ENCODE measurements around the gene HOXA9. TPM values are rescaled to one million over a fixed set of nuclear protein-coding genes. Genes with fewer than 3 reads are reported as not detected.

HOXA9 gene
- total RNA-seq, 1 experiment from 2014 or later = not detected

DNA sequence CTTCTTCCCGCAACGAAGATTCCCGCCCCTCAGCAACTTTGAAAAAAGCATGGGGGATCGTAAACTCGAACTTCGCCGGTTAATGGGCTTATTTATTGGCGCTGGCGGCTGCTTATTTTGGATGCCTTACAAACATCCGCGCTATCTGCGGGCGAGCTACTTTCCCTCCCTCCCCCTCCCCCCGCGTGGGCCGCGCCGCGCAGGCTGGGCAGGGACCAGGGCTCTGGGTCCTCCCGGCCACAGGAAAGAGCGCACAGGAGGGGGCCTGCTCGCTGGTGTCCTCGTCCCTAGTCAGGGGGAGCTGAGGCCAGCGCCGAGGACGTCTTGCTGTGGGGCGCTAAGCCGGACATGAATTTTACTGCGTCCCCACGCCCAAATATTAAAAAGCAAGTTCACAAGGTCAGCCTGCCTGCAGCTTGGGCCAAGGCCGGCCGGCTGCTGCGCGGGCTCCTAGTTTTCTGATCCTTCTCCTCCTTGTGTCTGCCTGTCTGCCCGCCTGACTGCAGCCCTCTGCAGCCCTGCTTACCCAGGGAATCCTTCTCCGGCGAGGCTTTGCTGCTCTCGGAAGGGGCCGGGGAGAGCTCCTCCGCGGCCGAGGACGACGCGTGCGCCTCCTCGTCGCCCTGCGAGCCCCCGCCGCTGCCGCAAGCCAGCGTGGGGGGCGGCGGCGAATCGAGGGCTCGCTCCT is 7.6 kb upstream of the HOXA9 start:
- in situ Hi-C loops (cut with HindIII; ENCODE audit: low pct_unique_long_range_greater_than_20kb, low sequenced_read_pairs) = no loop called here
- no peak for DNase-seq (ENCODE audit: low read depth, low spot score)

GRCh38 chr7:27172315-27172774 is 7.0 kb upstream of the HOXA9 start:
- in situ Hi-C loops (cut with HindIII; ENCODE audit: low pct_unique_long_range_greater_than_20kb, low sequenced_read_pairs) = no loop called here
- no peak for DNase-seq (ENCODE audit: low read depth, low spot score)

DNA sequence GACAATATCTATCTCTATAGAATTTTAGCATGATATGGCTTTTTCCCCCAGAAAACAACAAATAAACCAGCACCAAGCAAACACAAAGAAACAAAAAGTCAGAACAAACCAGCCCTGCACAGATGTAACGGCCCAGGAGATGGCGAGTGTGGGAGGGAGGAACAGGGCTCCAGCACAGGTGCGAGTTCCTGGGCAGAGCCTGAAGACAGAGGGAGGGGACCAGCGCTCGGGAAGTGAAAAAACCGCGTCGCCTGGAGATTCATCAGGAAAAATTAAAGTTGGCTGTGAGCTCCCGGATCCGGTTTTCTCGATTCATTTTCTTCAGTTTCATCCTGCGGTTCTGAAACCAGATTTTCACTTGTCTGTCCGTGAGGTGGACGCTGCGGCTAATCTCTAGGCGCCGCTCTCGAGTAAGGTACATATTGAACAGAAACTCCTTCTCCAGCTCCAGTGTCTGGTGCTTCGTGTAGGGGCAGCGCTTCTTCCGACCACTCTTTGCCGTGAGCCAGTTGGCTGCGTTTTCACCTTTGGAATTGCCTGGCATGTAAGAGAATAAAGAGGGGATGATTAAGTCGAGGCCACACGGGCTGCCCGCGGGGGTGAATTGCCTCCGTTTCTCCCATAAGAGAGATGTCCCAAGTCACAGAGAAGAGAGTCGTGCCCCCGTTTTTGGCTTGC is 6.4 kb upstream of the HOXA9 start:
- in situ Hi-C loops (cut with HindIII; ENCODE audit: low pct_unique_long_range_greater_than_20kb, low sequenced_read_pairs) = no loop called here
- DNase-seq (ENCODE audit: low read depth, low spot score) = no peak

DNA sequence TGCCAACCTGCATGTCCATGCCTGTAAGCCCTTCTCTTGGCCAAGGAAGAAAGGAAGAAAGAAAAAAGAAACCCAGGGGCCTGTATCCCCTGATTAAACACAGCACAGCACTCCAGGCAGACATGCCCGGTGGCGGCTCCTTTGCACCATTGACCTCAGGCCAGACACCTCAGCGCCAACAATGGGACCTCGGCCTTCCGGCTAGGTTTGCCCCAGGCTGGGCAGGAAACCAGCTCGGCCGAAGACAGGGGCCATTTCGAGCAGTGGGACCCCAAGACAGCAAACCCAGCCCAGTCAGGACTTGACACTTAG is 5.9 kb upstream of the HOXA9 start:
- in situ Hi-C loops (cut with HindIII; ENCODE audit: low pct_unique_long_range_greater_than_20kb, low sequenced_read_pairs) = no loop called here

GRCh38 chr7:27170426-27171324 is 5.3 kb upstream of the HOXA9 start:
- DNase-seq (ENCODE audit: low read depth, low spot score) = no peak
- in situ Hi-C loops (cut with HindIII; ENCODE audit: low pct_unique_long_range_greater_than_20kb, low sequenced_read_pairs) = no loop called here

More for the DNA sequence above, 5.9 kb upstream of the HOXA9 start:
- DNase-seq (ENCODE audit: low read depth, low spot score) = no peak

- in situ Hi-C loops (cut with HindIII; ENCODE audit: low pct_unique_long_range_greater_than_20kb, low sequenced_read_pairs) = no loop called here
- no peak for DNase-seq (ENCODE audit: low read depth, low spot score)
These were observed 4.5 kb upstream of the HOXA9 start for GRCh38 chr7:27169658-27170425.

DNA sequence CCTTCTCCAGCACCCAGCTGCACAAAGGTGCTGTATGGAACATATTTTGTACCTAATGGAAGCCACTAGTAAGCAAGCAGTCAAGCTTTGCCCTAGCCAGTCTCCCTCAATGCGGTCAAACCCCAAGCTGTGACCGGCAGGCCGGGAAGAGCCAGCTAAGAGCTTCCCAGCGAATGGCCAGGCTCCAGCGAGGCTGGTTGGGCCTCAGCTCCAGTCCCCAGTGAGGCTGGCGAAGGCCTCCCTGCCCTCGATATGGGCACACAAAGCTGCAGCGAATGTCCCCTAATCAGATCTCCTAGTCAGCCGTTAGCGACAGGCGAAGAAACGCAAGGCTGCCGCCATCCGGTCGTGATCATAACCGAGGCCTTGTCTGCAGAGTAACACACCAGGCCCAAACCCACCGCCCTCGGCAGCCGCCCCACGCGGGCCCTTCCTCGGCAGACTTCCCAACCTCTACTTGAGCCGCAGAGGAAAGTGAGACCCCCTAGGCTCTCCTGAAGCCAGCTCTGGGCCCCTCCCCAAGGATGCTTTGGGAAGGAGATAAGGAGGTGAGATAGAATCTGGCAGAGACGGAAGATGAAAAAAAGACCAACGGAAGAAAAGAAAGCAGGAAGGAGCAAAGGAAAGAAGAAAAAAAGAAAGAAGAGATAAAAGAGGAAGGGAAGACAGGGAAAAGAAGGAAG is 3.1 kb upstream of the HOXA9 start:
- DNase-seq (ENCODE audit: low read depth, low spot score) = no peak
- in situ Hi-C loops (cut with HindIII; ENCODE audit: low pct_unique_long_range_greater_than_20kb, low sequenced_read_pairs) = no loop called here

DNA sequence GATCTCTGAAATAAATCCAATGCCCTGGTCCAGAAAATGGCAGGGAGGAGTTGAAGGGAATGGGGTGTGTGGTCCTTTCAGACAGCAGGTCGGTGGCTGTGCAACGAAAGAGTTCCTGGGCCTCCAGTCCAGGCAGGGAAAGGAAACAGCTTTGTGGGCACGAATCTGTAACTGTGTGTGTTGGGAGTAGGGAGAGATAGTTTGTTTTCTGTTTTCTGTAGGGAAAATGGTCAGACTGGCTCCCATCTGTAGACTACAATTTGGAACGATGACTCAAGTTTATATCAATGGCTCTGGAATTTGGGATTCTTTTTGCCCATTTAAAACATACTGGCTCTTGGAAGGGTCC is 2.6 kb upstream of the HOXA9 start:
- no peak for DNase-seq (ENCODE audit: low read depth, low spot score)
- in situ Hi-C loops (cut with HindIII; ENCODE audit: low pct_unique_long_range_greater_than_20kb, low sequenced_read_pairs) = no loop called here

DNA sequence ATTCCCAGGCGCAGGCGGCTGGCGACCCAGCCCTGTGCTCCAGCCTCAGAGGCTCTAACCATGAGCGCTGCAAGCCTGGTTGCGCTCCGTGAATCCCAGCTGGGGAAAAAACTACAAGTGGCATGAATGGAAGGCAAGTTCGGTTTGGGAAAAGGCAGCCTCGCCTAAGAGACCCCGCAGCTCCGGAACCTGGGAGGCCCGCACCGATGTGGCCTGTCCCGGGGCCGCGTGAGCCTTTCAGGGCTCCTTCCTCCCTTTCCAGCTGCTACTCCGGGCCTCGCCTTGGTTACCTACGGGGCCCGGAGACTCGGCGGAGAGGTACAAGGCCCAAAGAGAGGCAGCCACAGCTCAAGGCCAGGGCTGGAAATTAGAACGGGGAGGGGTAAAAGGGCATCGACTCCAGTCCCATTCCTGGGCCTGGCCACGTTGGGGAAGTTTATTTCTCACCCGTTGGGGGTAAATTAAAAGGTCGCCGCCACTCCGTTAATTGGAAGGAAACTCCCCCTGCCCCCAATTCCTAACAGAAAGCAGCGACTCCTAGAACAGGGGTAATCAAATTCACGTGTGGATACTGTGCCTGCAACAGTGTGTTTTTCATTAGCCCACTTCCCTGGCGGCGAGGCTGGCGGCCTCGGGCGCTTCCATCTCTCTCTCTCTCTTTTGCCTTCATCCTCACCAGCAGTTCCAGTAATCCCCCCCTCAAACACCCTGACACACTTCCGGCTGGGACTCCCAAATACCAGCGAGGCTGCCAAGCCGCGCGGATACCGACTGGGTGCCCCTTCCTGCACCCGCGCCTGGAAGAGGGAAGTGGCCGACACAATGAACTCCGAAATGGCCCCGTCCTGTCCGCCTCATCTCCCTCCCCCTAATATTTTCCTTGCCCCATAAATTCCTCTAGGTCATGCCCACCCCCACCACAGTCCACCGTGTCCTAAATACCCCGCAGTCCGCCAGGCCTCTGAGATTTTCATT is 1.5 kb upstream of the HOXA9 start:
- in situ Hi-C loops (cut with HindIII; ENCODE audit: low pct_unique_long_range_greater_than_20kb, low sequenced_read_pairs) = no loop called here
- DNase-seq (ENCODE audit: low read depth, low spot score) = no peak

GRCh38 chr7:27165996-27166530 is 726 bp upstream of the HOXA9 start:
- no peak for DNase-seq (ENCODE audit: low read depth, low spot score)
- in situ Hi-C loops (cut with HindIII; ENCODE audit: low pct_unique_long_range_greater_than_20kb, low sequenced_read_pairs) = no loop called here

- DNase-seq (ENCODE audit: low read depth, low spot score) = no peak
- in situ Hi-C loops (cut with HindIII; ENCODE audit: low pct_unique_long_range_greater_than_20kb, low sequenced_read_pairs) = no loop called here
These were observed 809 bp downstream of the HOXA9 start for GRCh38 chr7:27164367-27165088.

GRCh38 chr7:27164045-27164366 is 1.3 kb downstream of the HOXA9 start:
- DNase-seq (ENCODE audit: low read depth, low spot score) = no peak
- in situ Hi-C loops (cut with HindIII; ENCODE audit: low pct_unique_long_range_greater_than_20kb, low sequenced_read_pairs) = no loop called here

DNA sequence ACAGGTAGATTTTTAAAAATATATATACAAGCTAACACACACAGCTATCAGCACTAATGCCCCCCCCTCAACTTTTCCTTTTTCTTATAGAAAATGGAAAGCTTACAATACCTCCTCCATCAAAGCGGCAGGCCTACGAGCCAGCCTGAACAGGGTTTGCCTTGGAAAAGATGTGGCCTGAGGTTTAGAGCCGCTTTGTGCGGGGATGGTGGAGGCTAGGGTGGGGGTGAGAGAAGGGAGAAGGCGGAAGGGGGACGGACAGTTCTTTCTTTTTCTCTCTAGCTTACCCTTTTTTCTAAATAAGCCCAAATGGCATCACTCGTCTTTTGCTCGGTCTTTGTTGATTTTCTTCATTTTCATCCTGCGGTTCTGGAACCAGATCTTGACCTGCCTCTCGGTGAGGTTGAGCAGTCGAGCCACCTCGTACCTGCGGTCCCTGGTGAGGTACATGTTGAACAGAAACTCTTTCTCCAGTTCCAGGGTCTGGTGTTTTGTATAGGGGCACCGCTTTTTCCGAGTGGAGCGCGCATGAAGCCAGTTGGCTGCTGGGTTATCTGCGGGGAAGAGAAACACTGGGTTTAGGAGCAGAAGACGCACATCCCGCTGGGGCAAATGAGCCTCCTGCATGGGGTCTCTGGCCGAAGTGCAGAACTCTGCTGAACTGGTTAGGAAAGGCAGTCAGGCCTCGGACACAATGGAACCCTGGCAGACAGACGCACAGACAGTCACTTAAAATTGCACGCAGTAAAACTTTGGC is 1.9 kb downstream of the HOXA9 start:
- no peak for DNase-seq (ENCODE audit: low read depth, low spot score)
- in situ Hi-C loops (cut with HindIII; ENCODE audit: low pct_unique_long_range_greater_than_20kb, low sequenced_read_pairs) = no loop called here

GRCh38 chr7:27162561-27163287 is 2.6 kb downstream of the HOXA9 start:
- in situ Hi-C loops (cut with HindIII; ENCODE audit: low pct_unique_long_range_greater_than_20kb, low sequenced_read_pairs) = no loop called here
- no peak for DNase-seq (ENCODE audit: low read depth, low spot score)

Measured in SK-MEL-5 (cell line).